OCI-LY1 (cell line): Measurements from ENCODE around the gene HBA1.

Experiments
- H2AFZ ChIP-seq: fragments of 200-600 bp; sonication (generic), shearing (Covaris generic); 2 replicates; pipeline ENCODE4 v1.6.0; 2014; ENCODE audit warnings: antibody characterized with exemption, mild to moderate bottlenecking, low read length
- H3F3A ChIP-seq: fragments of 200-600 bp; sonication (generic), shearing (Covaris generic); 2 replicates; pipeline ENCODE4 v1.6.0; 2014; ENCODE audit warnings: mild to moderate bottlenecking, antibody characterized with exemption, low read length, moderate library complexity; ENCODE audit not compliant: insufficient read depth
- H3K27ac ChIP-seq: fragments of 200-600 bp; sonication (generic); 2 replicates; pipeline ENCODE4 v1.5.1; 2014; ENCODE audit warnings: low read length, mixed run types, mild to moderate bottlenecking, low read depth; ENCODE audit not compliant: poor library complexity, severe bottlenecking
- H3K27me3 ChIP-seq: fragments of 200-600 bp; sonication (generic); 2 replicates; pipeline ENCODE4 v1.6.0; 2014; ENCODE audit warnings: antibody characterized with exemption, mild to moderate bottlenecking, low read length, moderate library complexity; ENCODE audit not compliant: insufficient read depth
- H3K36me3 ChIP-seq: fragments of 200-600 bp; sonication (generic); 2 replicates; pipeline ENCODE4 v1.6.1; 2014; ENCODE audit warnings: mild to moderate bottlenecking, antibody characterized with exemption, low read length, moderate library complexity, mixed read lengths; ENCODE audit not compliant: insufficient read depth
- H3K4me1 ChIP-seq: fragments of 200-600 bp; sonication (generic); 2 replicates; pipeline ENCODE4 v1.5.1; 2014; ENCODE audit warnings: mild to moderate bottlenecking, low read length, moderate library complexity; ENCODE audit not compliant: insufficient read depth, severe bottlenecking
- H3K4me2 ChIP-seq: fragments of 200-600 bp; sonication (generic), shearing (Covaris generic); 2 replicates; pipeline ENCODE4 v1.6.1; 2014; ENCODE audit warnings: low read length
- H3K4me3 ChIP-seq: fragments of 200-600 bp; sonication (generic); 2 replicates; pipeline ENCODE4 v1.5.1; 2014; ENCODE audit warnings: low read length, low read depth, mild to moderate bottlenecking, mixed read lengths; ENCODE audit not compliant: poor library complexity, severe bottlenecking
- H3K79me2 ChIP-seq: fragments of 200-600 bp; shearing (Covaris generic); 2 replicates; pipeline ENCODE4 v1.6.1; 2016; ENCODE audit warnings: mixed run types, low read length, mixed read lengths; ENCODE audit not compliant: insufficient read depth
- H3K9ac ChIP-seq: fragments of 200-600 bp; sonication (generic), shearing (Covaris generic); 2 replicates; pipeline ENCODE4 v1.6.1; 2014; ENCODE audit warnings: mild to moderate bottlenecking, low read length, mixed read lengths
- H3K9me2 ChIP-seq: fragments of 200-600 bp; sonication (generic), shearing (Covaris generic); 2 replicates; pipeline ENCODE4 v1.6.1; 2014; ENCODE audit warnings: low read depth, mild to moderate bottlenecking, low read length, mixed read lengths
- H3K9me3 ChIP-seq: fragments of 200-600 bp; shearing (Covaris generic); 2 replicates; pipeline ENCODE4 v1.6.1; 2014; ENCODE audit warnings: low read length, mixed read lengths
- H4K20me1 ChIP-seq: fragments of 200-600 bp; sonication (generic), shearing (Covaris generic); 2 replicates; pipeline ENCODE4 v1.6.0; 2016; ENCODE audit warnings: mild to moderate bottlenecking, low read length; ENCODE audit not compliant: insufficient read depth
- CTCF ChIP-seq: fragments of 200-600 bp; sonication (generic), shearing (Covaris generic); IDR thresholded peaks from 2 replicates; pipeline ENCODE4 v1.5.1; 2017; ENCODE audit warnings: mild to moderate bottlenecking, antibody characterized with exemption, low read length, moderate library complexity, mixed read lengths
- EZH2 ChIP-seq: fragments of 200-600 bp; sonication (generic), shearing (Covaris generic); IDR thresholded peaks from 2 replicates; pipeline ENCODE4 v1.8.0; 2017; ENCODE audit warnings: borderline replicate concordance, mixed run types, mild to moderate bottlenecking, antibody characterized with exemption, low read length, moderate library complexity, mixed read lengths

Gene HBA1

DNA sequence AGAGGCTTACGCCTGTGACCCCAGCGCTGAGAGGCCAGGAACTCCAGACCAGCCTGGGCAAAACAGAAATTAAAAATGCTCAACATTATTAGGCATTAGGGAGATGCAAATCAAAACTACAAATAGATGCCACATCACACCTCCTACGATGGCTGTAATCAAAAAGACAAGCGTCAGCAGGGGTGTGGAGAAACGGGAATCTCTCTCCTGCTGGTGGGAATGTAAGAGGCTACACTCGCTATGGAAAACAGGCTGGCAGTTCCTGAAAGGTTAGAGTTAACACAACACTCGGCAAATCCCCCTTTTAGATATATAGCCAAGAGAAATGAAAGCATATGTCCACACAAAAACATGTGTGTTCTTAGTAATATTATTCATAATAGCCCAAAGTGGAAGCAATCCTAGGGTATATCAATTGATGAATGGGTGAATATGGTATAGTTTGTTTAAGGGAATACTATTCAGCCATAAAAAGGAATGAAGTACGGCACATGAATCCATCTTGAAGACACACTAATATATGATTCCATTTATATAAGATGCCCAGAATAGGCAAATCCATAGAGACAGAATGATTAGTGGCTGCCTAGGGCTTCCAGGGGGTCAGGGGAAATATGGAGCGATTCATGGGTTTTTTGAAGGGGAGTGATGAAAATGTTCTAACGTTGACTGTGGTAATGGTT is 36.2 kb upstream of the HBA1 start:
- Histone ChIP-seq H3K4me1 (peaks cover 8% of the 10 kb centered on the region), H3K79me2 (peaks cover 9% of the 10 kb centered on the region)

GRCh38 chr16:142405-142967 is 34.0 kb upstream of the HBA1 start:
- Histone ChIP-seq H3K36me3 (no peaks in the 10 kb centered on the region), H2AFZ (no peak overlapping the region), H3K9me2 (no peaks in the 10 kb centered on the region), H3K4me2 (no peak overlapping the region), H3F3A (peaks cover 6% of the 10 kb centered on the region; the same call in 1 of the 2 replicates), H3K4me1 (peaks cover 7% of the 10 kb centered on the region), H3K79me2 (peaks cover 3% of the 10 kb centered on the region; the same call in 1 of the 2 replicates), H3K9me3 (no peaks in the 10 kb centered on the region), H3K27ac (no peak overlapping the region), H4K20me1 (no peaks in the 10 kb centered on the region), H3K27me3 (no peaks in the 10 kb centered on the region; the same call in 1 of the 2 replicates), H3K9ac (no peak overlapping the region), H3K4me3 (no peak overlapping the region)
- TF ChIP-seq CTCF (no peak), EZH2 (no peak)

More for the DNA sequence above, 36.2 kb upstream of the HBA1 start:
- no peaks in the 10 kb centered on the region for H3K9me3 ChIP-seq
- no peak overlapping the region for H3K4me3 ChIP-seq
- peaks cover 6% of the 10 kb centered on the region; the same call in 1 of the 2 replicates for H3F3A ChIP-seq
- no peaks in the 10 kb centered on the region for H4K20me1 ChIP-seq
- no peak for TF ChIP-seq EZH2
- no peak for TF ChIP-seq CTCF
- H3K9ac ChIP-seq = no peak overlapping the region
- H3K27ac ChIP-seq = no peak overlapping the region
- H3K9me2 ChIP-seq = no peaks in the 10 kb centered on the region
- H3K27me3 ChIP-seq = no peaks in the 10 kb centered on the region
- H3K4me2 ChIP-seq = no peak overlapping the region
- no peaks in the 10 kb centered on the region for H3K36me3 ChIP-seq
- H2AFZ ChIP-seq = no peak overlapping the region

GRCh38 chr16:143047-143446 is 33.4 kb upstream of the HBA1 start:
- Histone ChIP-seq H3K9ac (no peak overlapping the region), H3K36me3 (no peaks in the 10 kb centered on the region), H4K20me1 (no peaks in the 10 kb centered on the region), H3K79me2 (no peaks in the 10 kb centered on the region), H3K4me1 (peaks cover 3% of the 10 kb centered on the region), H3K4me3 (no peak overlapping the region), H2AFZ (no peak overlapping the region), H3K4me2 (no peak overlapping the region), H3K9me3 (no peaks in the 10 kb centered on the region), H3K27me3 (no peaks in the 10 kb centered on the region; the same call in 1 of the 2 replicates), H3K9me2 (no peaks in the 10 kb centered on the region), H3F3A (peaks cover 6% of the 10 kb centered on the region; the same call in 1 of the 2 replicates), H3K27ac (no peak overlapping the region)
- no peak for TF ChIP-seq EZH2
- no peak for TF ChIP-seq CTCF
